GM18858 (cell line): ENCODE results near the gene SHPK.

Source experiments
- ATAC-seq: cut with Tn5 transposase; IDR thresholded peaks from one replicate; pipeline ENCODE4 v1.9.1; 2021; ENCODE audit not compliant: unreplicated experiment

SHPK gene, protein sequence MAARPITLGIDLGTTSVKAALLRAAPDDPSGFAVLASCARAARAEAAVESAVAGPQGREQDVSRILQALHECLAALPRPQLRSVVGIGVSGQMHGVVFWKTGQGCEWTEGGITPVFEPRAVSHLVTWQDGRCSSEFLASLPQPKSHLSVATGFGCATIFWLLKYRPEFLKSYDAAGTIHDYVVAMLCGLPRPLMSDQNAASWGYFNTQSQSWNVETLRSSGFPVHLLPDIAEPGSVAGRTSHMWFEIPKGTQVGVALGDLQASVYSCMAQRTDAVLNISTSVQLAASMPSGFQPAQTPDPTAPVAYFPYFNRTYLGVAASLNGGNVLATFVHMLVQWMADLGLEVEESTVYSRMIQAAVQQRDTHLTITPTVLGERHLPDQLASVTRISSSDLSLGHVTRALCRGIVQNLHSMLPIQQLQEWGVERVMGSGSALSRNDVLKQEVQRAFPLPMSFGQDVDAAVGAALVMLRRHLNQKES

GRCh38 chr17:3636154-3636907 lies at the start of gene SHPK, which contains the start of gene CTNS:
SHPK (minus strand) TSS chr17:3636250; CDS start chr17:3636219, 31 bp downstream.
CTNS (plus strand) TSS chr17:3636760; CDS start chr17:3640207, 3,447 bp downstream.
- peak; percentile 81 for ATAC-seq

GRCh38 chr17:3685174-3685573 lies 49.1 kb upstream of the SHPK start:
- no peak for ATAC-seq

DNA sequence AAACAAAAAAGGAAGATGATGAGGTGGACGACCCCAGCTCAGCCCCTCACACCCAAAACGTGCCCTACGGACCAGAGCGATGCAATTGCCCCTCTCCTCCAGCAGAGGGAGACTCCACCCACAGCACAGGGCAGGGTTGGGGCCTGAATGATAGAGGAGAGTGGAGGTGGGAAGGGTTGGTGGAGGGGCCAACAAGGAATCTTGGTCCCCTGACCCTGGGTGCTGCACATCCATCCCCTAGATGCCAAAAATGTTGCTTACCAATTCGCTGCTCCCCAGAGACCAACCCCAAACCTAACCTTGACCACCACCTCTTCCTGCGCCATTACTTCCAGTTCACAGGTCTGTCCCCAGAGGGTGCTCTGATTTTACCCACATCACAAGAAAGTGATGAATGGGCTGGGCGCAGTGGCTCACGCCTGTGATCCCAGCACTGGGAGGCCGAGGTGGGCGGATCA lies 47.0 kb upstream of the SHPK start:
- ATAC-seq: no peak

DNA sequence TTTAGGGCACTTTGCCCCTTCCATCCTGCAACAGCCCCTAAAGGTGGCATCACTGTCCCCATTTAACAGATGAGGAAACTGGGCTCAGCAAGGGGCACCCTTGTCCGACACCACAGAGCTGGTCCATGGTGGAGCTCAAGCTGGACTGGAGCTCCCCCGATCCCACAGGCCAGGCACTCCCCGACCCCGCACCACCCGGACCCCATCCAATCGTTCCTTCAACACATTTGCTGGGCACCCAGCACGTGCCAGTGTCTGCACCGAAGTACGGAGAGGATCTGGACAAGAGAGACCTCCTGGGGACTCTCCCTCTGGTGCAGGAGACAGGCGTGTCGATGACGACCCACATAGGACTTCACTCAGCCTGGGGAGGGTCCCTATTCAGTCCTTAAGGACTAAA lies 46.0 kb upstream of the SHPK start:
- ATAC-seq: no peak

DNA sequence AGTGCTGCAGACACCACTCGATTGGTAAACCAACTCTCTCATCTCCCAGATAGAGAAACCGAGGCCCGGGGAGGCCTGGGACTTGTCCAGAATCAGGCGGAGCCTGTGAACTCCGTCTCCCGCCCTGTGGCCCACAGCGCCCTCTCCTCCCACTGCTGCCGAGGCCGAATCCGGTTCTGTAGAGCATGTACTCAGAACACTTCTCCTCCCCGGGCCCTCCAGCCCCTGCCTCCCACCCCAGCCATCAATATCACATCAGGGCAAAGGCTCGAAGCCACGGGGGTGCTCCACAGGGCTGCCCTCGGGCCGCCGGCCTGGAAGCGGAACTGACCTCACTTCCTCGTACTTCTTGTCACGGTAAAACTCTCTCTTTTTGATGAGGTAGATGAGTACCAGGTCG lies 45.5 kb upstream of the SHPK start:
- no peak for ATAC-seq

- no peak for ATAC-seq
Observed at GRCh38 chr17:3681057-3681456, 45.0 kb upstream of the SHPK start.

- no peak for ATAC-seq
Observed at GRCh38 chr17:3679531-3680126, 43.6 kb upstream of the SHPK start.

- no peak for ATAC-seq
Observed at GRCh38 chr17:3678821-3679530, 42.9 kb upstream of the SHPK start.

- ATAC-seq: no peak
Observed at GRCh38 chr17:3678095-3678820, 42.2 kb upstream of the SHPK start.

DNA sequence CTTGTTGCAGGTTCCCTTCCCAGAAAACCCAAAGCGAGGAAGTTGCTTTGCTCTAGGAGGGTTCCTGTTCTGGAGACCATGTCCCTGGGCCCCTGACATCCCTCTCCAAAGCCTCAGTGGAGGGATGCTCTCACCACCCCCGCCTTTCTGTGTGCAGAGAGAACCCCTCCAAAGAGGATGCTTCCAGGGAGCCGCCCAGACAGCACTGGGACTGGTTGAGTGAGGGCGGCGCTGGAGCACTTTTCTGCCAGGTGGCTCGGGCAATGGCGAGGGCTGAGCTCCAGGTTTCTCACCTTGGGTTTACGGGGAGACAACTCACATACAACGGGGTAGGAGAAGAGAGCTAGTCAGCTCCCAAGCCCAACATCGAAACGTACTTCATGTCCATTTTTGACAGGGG lies 39.8 kb upstream of the SHPK start:
- no peak for ATAC-seq

- ATAC-seq: no peak
Observed at GRCh38 chr17:3672571-3672970, 36.5 kb upstream of the SHPK start.

DNA sequence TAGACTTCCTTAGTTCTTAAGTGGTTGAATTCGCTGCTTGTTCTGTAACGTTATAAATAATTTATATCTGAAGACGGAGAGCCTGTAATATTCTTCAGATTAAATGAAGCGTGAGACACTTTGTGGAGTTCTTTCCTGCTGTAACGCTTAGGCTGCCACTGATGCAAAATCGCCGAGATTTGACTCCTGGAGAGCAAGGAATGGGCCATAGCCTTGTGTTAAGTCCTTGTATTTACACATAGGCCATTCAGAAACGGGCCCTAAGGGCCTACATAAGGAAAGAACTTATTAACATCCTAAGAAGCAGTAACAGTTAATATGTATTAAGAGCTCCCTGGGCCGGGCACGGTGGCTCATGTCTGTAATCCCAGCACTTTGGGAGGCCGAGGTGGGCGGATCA lies 33.5 kb upstream of the SHPK start:
- no peak for ATAC-seq

- no peak for ATAC-seq
Observed at GRCh38 chr17:3669085-3669347, 33.0 kb upstream of the SHPK start.

DNA sequence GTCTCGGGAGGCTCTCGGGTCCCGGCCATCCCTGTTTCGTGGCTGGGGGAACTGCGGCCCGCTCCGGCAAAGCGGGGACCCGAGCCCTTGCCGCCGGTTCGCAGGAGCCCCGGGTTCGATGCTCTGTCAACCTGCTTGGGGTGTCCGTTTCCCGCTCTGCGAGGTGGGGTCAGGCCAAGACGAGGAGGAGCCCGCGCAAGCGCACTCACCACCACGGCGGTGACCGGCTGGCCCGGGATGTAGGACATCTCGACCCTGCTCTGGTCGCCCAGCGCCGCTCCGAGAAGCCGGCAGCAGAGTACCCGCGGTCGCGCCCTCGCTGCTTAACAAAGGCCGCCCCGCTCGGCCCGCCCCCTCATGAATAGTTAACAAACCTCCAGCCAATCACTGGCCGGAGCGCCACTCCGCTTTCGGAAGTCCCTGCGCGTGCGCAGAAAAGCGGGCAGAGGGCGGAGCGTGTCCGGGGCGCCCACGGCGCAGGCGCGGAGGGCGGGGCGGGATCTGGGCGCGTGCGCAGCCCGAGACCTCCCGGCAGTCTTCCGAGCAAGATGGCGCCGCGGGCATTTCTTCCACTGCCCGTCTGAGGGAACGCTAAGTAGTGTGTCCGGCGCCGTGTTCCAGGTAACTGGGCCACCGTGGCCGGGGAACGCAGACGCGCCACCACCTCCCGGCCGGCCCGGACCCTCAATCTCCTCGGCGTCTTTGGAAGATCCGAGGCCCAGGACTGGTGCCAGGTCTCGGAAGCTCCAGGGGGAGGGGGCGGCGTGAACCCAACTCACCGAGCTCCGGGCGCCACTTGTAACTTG lies 32.4 kb upstream of the SHPK start, which contains the start of the genes EMC6 and TAX1BP3:
Gene EMC6 (plus strand): TSS at position 534 of the 806 bp plus-strand sequence. CDS start 335 bp downstream, outside the sequence.
Gene TAX1BP3 (minus strand): TSS at position 300 of the 806 bp plus-strand sequence. CDS start 52 bp downstream, at position 248.
- peak; percentile 70 for ATAC-seq

GRCh38 chr17:3667366-3668278 lies 31.6 kb upstream of the SHPK start:
- ATAC-seq: no peak

DNA sequence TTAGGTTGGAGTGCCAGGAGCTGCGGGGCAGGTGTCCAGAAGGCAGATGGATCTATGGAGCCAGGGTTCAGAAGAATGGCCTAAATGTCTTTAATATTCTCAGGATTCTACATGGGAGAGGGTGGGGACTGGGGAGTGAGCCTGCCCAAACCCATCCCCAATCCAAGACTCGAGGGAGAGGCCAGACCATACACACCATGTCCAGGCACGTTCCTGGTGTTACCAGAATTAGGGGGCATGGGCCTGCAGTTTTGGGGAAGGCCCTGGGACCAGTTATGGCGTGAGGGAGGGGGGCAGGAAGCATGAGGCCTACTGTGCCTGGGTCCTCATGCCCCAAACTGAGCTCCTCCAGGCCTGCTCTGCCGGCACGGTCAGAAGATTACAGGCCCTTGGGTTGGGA lies 30.5 kb upstream of the SHPK start:
- no peak for ATAC-seq

- ATAC-seq: no peak
Observed at GRCh38 chr17:3665834-3666233, 29.8 kb upstream of the SHPK start.
